ENCODE measurements around the gene EGLN2.

EGLN2 gene

GRCh38 chr19:40750058-40750873 lies 48.7 kb upstream of the EGLN2 start, which contains the start of gene ACTMAP (continued):
- TF ChIP-seq ZNF350 (tag by site-specific recombination; IDR thresholded peaks at IDR 0.05) (no peak), ZFHX2 (tag by site-specific recombination; conservative IDR thresholded peaks at IDR 0.05) (peak; percentile 98), ZNF132 (tag by site-specific recombination; IDR thresholded peaks at IDR 0.05; ENCODE audit: borderline replicate concordance) (no peak), ZNF580 (tag by site-specific recombination; IDR thresholded peaks at IDR 0.05) (peak; percentile 83), ZNF214 (tag by site-specific recombination; IDR thresholded peaks at IDR 0.05; ENCODE audit: borderline replicate concordance) (no peak), MEIS1 (CRISPR knock-in tag; IDR thresholded peaks at IDR 0.05; ENCODE audit: borderline replicate concordance) (no peak), WT1 (tag by site-specific recombination; IDR thresholded peaks at IDR 0.05) (peak; percentile 83), YY2 (tag by site-specific recombination; IDR thresholded peaks at IDR 0.05) (peak; percentile 99), ZNF19 (tag by site-specific recombination; IDR thresholded peaks at IDR 0.05; ENCODE audit: low read depth) (no peak), ZNF792 (tag by site-specific recombination; IDR thresholded peaks at IDR 0.05) (no peak), ZNF10 (tag by site-specific recombination; IDR thresholded peaks at IDR 0.05) (no peak), ZNF645 (tag by site-specific recombination; IDR thresholded peaks at IDR 0.05) (no peak), ZFP41 (tag by site-specific recombination; IDR thresholded peaks at IDR 0.05; ENCODE audit: borderline replicate concordance) (no peak), ZBTB7A (tag by site-specific recombination; IDR thresholded peaks at IDR 0.05; ENCODE audit: low read depth) (peak; percentile 99), KLF16 (tag by site-specific recombination; IDR thresholded peaks at IDR 0.05) (peak; percentile 97), SP2 (tag by site-specific recombination; IDR thresholded peaks at IDR 0.05) (peak; percentile 99), ZNF157 (tag by site-specific recombination; IDR thresholded peaks at IDR 0.05) (no peak), ZNF2 (tag by site-specific recombination; IDR thresholded peaks at IDR 0.05) (peak; percentile 94), ZNF48 (tag by site-specific recombination; IDR thresholded peaks at IDR 0.05) (no peak), ZNF658 (tag by site-specific recombination; IDR thresholded peaks at IDR 0.05) (no peak), OSR2 (tag by site-specific recombination; IDR thresholded peaks at IDR 0.05) (0 out of 2 replicates have a peak, but pooled peaks have one; percentile 14), HOXC10 (CRISPR knock-in tag; IDR thresholded peaks at IDR 0.05) (no peak), FEZF1 (tag by site-specific recombination; IDR thresholded peaks at IDR 0.05) (0 out of 2 replicates have a peak, but pooled peaks have one; percentile 40), ZNF623 (tag by site-specific recombination; IDR thresholded peaks at IDR 0.05) (peak; percentile 40; the same call in 1 of the 2 replicates), SCRT2 (tag by site-specific recombination; IDR thresholded peaks at IDR 0.05) (peak; percentile 99), GFI1B (tag by site-specific recombination; IDR thresholded peaks at IDR 0.05) (peak; percentile 70), ZFP69B (tag by site-specific recombination; IDR thresholded peaks at IDR 0.05) (peak; percentile 85)
- TF ChIP-seq, protein P1, sequence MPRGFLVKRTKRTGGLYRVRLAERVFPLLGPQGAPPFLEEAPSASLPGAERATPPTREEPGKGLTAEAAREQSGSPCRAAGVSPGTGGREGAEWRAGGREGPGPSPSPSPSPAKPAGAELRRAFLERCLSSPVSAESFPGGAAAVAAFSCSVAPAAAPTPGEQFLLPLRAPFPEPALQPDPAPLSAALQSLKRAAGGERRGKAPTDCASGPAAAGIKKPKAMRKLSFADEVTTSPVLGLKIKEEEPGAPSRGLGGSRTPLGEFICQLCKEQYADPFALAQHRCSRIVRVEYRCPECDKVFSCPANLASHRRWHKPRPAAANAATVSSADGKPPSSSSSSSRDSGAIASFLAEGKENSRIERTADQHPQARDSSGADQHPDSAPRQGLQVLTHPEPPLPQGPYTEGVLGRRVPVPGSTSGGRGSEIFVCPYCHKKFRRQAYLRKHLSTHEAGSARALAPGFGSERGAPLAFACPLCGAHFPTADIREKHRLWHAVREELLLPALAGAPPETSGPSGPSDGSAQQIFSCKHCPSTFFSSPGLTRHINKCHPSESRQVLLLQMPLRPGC (tag by site-specific recombination; IDR thresholded peaks at IDR 0.05): peak; percentile 91
- TF ChIP-seq, protein P2, sequence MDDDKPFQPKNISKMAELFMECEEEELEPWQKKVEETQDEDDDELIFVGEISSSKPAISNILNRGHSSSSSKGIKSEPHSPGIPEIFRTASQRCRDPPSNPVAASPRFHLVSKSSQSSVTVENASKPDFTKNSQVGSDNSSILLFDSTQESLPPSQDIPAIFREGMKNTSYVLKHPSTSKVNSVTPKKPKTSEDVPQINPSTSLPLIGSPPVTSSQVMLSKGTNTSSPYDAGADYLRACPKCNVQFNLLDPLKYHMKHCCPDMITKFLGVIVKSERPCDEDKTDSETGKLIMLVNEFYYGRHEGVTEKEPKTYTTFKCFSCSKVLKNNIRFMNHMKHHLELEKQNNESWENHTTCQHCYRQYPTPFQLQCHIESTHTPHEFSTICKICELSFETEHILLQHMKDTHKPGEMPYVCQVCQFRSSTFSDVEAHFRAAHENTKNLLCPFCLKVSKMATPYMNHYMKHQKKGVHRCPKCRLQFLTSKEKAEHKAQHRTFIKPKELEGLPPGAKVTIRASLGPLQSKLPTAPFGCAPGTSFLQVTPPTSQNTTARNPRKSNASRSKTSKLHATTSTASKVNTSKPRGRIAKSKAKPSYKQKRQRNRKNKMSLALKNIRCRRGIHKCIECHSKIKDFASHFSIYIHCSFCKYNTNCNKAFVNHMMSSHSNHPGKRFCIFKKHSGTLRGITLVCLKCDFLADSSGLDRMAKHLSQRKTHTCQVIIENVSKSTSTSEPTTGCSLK (tag by site-specific recombination; IDR thresholded peaks at IDR 0.05): no peak
- TF ChIP-seq, protein P3, sequence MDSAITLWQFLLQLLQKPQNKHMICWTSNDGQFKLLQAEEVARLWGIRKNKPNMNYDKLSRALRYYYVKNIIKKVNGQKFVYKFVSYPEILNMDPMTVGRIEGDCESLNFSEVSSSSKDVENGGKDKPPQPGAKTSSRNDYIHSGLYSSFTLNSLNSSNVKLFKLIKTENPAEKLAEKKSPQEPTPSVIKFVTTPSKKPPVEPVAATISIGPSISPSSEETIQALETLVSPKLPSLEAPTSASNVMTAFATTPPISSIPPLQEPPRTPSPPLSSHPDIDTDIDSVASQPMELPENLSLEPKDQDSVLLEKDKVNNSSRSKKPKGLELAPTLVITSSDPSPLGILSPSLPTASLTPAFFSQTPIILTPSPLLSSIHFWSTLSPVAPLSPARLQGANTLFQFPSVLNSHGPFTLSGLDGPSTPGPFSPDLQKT (IDR thresholded peaks at IDR 0.05; ENCODE audit: borderline replicate concordance, low read depth, low read length): no peak
- TF ChIP-seq, protein P4, sequence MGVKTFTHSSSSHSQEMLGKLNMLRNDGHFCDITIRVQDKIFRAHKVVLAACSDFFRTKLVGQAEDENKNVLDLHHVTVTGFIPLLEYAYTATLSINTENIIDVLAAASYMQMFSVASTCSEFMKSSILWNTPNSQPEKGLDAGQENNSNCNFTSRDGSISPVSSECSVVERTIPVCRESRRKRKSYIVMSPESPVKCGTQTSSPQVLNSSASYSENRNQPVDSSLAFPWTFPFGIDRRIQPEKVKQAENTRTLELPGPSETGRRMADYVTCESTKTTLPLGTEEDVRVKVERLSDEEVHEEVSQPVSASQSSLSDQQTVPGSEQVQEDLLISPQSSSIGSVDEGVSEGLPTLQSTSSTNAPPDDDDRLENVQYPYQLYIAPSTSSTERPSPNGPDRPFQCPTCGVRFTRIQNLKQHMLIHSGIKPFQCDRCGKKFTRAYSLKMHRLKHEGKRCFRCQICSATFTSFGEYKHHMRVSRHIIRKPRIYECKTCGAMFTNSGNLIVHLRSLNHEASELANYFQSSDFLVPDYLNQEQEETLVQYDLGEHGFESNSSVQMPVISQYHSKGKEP (tag by site-specific recombination; IDR thresholded peaks at IDR 0.05): 0 out of 2 replicates have a peak, but pooled peaks have one; percentile 52
- TF ChIP-seq, protein P5, sequence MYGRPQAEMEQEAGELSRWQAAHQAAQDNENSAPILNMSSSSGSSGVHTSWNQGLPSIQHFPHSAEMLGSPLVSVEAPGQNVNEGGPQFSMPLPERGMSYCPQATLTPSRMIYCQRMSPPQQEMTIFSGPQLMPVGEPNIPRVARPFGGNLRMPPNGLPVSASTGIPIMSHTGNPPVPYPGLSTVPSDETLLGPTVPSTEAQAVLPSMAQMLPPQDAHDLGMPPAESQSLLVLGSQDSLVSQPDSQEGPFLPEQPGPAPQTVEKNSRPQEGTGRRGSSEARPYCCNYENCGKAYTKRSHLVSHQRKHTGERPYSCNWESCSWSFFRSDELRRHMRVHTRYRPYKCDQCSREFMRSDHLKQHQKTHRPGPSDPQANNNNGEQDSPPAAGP (tag by site-specific recombination; IDR thresholded peaks at IDR 0.05): peak; percentile 93
